Stimulated activated CD4-positive, alpha-beta T cell treated with anti-CD3 and anti-CD28 coated beads, TNF-alpha, amount 100 ng/mL, for 48 hours (primary cell): Measurements from ENCODE around the gene TERB1.
"Not testable (repeated sequence)": the region's sequence is repeated elsewhere in the genome, so short reads cannot be mapped to it uniquely, and the experiment has no call there.

Experiments
- DNase-seq, 3 donors: peaks; one replicate each; pipeline ENCODE4 v3.0.0-alpha.2; 2020; ENCODE audit warnings: low read depth in 3 of 3

Gene TERB1

GRCh38 chr16:66830422-66831404 lies 29.3 kb upstream of the TERB1 start, which contains the start of gene NAE1:
TSS of gene NAE1 (minus strand) at chr16:66830976. CDS start at chr16:66830899, 77 bp downstream.
- peak; percentile 75 to 83 (median 79) for DNase-seq

- DNase-seq = no peak
Observed at GRCh38 chr16:66824006-66824405, 22.6 kb upstream of the TERB1 start.

- DNase-seq = no peak
Observed at GRCh38 chr16:66814734-66815133, 13.3 kb upstream of the TERB1 start.

- DNase-seq = no peak
Observed at GRCh38 chr16:66811043-66811442, 9.7 kb upstream of the TERB1 start.

GRCh38 chr16:66810391-66810790 lies 9.0 kb upstream of the TERB1 start:
- no peak for DNase-seq

GRCh38 chr16:66809765-66810164 lies 8.4 kb upstream of the TERB1 start:
- no peak for DNase-seq

- DNase-seq = no peak
Observed at GRCh38 chr16:66802159-66802558, 775 bp upstream of the TERB1 start.

GRCh38 chr16:66800856-66801255 lies 528 bp downstream of the TERB1 start:
- no peak for DNase-seq

GRCh38 chr16:66798161-66798560 lies 3.2 kb downstream of the TERB1 start:
- no peak for DNase-seq

GRCh38 chr16:66793984-66794383 lies 7.4 kb downstream of the TERB1 start:
- not testable (repeated sequence) for DNase-seq

- DNase-seq = no peak
Observed at GRCh38 chr16:66790130-66790733, 11.2 kb downstream of the TERB1 start.

- no peak for DNase-seq
Observed at GRCh38 chr16:66787427-66787826, 14.0 kb downstream of the TERB1 start.

- DNase-seq = no peak
Observed at GRCh38 chr16:66786551-66786950, 14.8 kb downstream of the TERB1 start.

- DNase-seq = no peak
Observed at GRCh38 chr16:66776457-66776856, 24.9 kb downstream of the TERB1 start.

- DNase-seq = no peak
Observed at GRCh38 chr16:66774981-66775380, 26.4 kb downstream of the TERB1 start.

- DNase-seq = no peak
Observed at GRCh38 chr16:66758086-66758485, 43.3 kb downstream of the TERB1 start.

- DNase-seq = no peak
Observed at GRCh38 chr16:66754819-66755218, 46.6 kb downstream of the TERB1 start.

GRCh38 chr16:66754211-66754610 lies 47.2 kb downstream of the TERB1 start:
- no peak for DNase-seq

- DNase-seq = no peak
Observed at GRCh38 chr16:66752958-66753357, 48.4 kb downstream of the TERB1 start.

- DNase-seq = no peak
Observed at GRCh38 chr16:66752379-66752778, 49.0 kb downstream of the TERB1 start.

- no peak for DNase-seq
Observed at GRCh38 chr16:66751992-66752322, 49.4 kb downstream of the TERB1 start.

GRCh38 chr16:66751303-66751991 lies 49.9 kb downstream of the TERB1 start, which contains the start of gene DYNC1LI2:
TSS of gene DYNC1LI2 (minus strand) at chr16:66751609. CDS start at chr16:66751591, 18 bp downstream.
- DNase-seq = peak; percentile 55 to 74 (median 60)

GRCh38 chr16:66751053-66751302 lies 50.4 kb downstream of the TERB1 start:
- no peak for DNase-seq
